Measurements from ENCODE around the gene ATP5F1E.

GRCh38 chr20:59078231-59078630 is 46.1 kb upstream of the ATP5F1E start:
- no peak for TF ChIP-seq CTCF (conservative IDR thresholded peaks at IDR 0.05; ENCODE audit: low read depth in 2 of 2)
- no peak for TF ChIP-seq POLR2AphosphoS5 (IDR thresholded peaks at IDR 0.05; ENCODE audit: low read depth)
- no peak for TF ChIP-seq EZH2phosphoT487 (IDR thresholded peaks at IDR 0.05; ENCODE audit: unreplicated experiment)
- TF ChIP-seq ZNF331 (CRISPR knock-in tag; IDR thresholded peaks at IDR 0.05; ENCODE audit: low read depth) = no peak
- TF ChIP-seq EZH2 (IDR thresholded peaks at IDR 0.05; ENCODE audit: low read depth, unreplicated experiment) = no peak
- no peak for TF ChIP-seq JUNB (IDR thresholded peaks at IDR 0.05; ENCODE audit: unreplicated experiment)
- no peak for TF ChIP-seq REST (IDR thresholded peaks at IDR 0.05; ENCODE audit: unreplicated experiment)
- TF ChIP-seq NANOG (IDR thresholded peaks at IDR 0.05; ENCODE audit: borderline replicate concordance) = no peak
- TF ChIP-seq ZNF462 (CRISPR knock-in tag; IDR thresholded peaks at IDR 0.05) = no peak
